NOMO-1 treated with DMSO at 0.1 percent for 48 hours (cell line): ENCODE measurements around the gene DOK7.

Experiments
- DNase-seq: peaks from one replicate; lab custom pipeline; 2025; ENCODE audit not compliant: unreplicated experiment; lab: John Stamatoyannopoulos, UW

DOK7 gene

DNA sequence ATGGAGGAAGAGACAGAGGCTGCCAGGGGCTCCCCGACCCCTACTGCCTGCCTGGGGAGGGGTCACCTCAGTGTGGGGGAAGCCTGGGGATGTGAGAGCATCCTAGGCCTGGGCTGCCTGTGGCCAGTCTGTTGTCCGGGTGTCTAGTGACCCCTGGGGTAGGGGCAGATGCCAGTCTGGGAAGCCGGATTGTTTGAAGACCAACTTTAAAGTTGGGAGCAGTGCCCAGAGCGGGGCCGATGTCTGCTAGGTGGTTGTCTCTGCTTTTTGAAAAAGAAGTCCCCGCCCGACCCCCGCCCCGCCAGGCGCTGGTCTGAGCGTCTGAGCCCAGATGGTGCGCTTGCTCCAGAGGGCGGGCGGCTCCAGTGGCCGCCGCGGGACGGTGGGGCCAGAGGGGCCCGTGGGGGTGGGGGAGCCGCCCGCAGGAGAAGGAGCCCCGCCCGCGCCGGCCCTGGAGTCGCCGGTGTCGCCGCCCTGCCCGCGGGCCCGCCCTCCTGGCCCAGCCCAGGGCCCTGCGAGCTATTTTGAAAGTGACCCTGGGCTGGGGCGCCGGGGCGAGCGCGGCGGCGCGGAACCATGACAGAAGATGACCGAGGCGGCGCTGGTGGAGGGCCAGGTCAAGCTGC lies at the start of gene DOK7:
TSS of gene DOK7 (plus strand) at position 517 of the 626 bp plus-strand sequence. CDS start at position 587, 70 bp downstream.
- no peak for DNase-seq

- DNase-seq, result no peak
Observed at GRCh38 chr4:3413675-3414420, 49.3 kb upstream of the DOK7 start.

DNA sequence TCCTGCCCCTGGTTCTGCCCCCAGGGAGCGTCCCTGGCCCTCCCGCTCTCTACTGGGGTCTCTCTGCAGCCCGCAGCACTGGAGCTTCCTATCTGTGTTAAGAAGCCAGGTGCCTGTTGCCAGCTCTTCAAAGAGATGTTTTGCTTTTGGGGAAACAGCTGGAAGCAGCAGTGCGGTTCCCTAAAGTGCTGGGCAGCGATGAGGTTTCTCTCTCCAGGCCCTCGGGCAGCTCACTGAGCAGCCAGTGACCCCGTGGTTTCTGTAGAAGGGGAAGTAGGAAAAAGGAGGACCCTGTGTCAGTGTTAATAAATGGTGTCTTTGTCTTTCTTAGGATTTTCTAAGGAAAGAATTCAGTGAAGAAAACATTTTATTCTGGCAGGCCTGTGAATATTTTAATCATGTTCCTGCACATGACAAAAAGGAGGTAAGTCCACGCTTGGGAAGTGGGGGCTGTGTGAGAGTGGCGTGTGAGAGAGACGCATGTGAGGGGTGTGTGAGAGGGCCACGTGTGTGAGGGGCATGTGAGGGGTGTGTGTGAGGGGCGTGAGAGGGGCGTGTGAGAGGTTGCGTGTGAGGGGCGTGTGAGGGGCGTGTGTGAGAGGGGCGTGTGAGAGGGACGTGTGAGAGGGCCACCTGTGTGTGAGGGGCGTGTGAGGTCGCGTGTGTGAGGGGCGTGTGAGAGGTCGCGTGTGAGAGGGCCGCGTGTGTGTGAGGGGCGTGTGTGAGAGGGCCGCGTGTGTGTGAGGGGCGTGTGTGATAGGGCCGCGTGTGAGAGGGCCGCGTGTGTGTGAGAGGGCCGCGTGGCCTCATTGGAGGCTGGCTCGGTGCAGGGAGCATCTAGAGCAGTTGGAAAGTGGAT lies 48.5 kb upstream of the DOK7 start:
- peak; percentile 49 for DNase-seq

- DNase-seq, result no peak
Observed at GRCh38 chr4:3415471-3416141, 47.5 kb upstream of the DOK7 start.

DNA sequence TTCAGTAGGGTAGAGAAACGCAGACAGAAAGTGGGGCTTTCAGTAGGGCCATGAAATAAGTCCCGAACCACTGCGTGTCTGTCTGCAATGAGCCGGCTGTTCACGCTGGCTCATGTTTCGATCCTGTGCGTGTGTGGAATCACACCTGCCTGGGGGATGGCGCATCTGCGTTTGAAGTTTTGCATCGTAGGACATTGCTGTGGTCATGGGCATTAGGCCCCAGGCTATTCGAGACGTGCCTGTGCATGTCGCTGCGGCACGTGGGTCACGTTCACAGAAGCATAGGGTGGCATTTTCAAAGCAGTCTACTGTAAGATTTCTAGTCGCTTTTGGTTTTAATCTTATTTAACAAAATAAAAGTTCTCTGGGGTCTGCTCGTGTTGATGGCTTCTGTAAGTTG lies 46.8 kb upstream of the DOK7 start:
- DNase-seq, result no peak

GRCh38 chr4:3416821-3417221 lies 46.3 kb upstream of the DOK7 start:
- DNase-seq, result no peak

DNA sequence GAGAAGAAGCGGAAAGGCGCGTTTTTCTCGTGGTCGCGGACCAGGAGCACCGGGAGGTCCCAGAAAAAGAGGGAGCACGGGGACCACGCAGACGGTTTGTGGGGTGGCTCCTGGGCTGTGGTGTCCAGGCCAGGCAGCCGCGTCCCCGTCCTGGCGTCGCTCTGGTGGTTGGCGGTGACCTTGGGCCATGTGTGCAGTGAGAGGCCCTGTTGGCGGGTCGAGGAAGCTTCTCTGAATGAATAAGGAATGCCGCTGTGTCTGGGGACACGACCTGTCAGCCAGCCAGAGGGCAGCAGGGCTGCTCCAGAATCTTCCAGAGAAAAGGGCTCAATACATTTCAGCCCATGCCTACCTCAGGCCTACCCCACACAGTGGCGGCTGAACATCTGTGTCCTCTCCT lies 45.7 kb upstream of the DOK7 start:
- DNase-seq, result no peak

DNA sequence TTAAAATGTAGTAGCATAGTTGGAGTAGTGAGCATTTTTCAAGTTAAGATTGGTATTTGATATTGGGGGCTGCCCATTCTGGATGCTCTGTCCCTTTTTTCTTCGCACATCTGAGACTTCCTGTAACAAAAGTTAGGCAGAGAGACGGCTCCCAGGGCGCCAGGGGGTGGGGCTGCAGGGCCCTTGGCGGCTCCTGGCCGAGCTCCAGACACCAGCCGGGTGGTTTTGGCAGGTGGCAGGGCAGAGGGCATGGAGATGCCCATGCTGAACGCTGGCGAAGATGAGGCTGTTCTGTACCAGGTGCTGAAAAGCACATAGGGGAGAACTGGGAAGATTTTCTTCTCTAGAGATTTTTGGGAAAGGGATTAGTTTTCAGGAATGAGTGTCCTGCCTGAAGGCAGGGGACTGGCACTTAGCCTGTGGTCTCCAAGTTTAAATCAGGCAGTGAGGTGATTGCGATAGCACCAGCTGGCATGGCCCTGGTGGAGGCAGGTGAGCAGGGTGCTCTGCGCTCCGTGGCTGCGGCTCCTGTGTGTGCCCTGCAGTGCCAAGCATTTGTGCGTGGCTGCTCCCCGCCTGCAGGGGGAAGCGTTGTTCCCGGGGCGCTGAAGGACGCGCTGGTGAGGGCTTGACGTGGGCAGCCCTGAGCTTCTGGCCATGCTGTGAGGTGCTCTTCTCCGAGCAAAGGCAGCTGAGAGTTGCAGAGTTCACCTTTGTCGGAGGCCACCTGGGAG lies 44.9 kb upstream of the DOK7 start:
- no peak for DNase-seq

GRCh38 chr4:3419836-3420605 lies 43.1 kb upstream of the DOK7 start:
- DNase-seq, result no peak

DNA sequence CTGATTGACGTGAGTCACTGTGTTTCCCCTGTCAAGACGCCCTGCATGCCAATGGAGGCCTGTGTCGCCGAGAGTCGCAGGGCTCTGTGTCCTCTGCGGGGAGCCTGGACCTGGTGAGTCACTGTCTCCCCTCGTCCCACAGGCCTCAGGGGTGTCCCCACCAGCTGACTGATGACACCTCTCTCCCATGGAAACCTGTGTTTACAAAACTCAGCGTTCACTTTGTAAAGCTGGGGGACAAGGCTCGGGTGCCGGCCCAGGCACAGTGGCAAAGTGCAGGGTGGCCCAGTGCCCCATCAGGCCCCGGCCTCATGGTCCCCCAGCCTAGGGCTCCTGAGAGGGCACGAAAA lies 42.5 kb upstream of the DOK7 start:
- DNase-seq, result no peak

- DNase-seq, result no peak
Observed at GRCh38 chr4:3420956-3421355, 42.1 kb upstream of the DOK7 start.

DNA sequence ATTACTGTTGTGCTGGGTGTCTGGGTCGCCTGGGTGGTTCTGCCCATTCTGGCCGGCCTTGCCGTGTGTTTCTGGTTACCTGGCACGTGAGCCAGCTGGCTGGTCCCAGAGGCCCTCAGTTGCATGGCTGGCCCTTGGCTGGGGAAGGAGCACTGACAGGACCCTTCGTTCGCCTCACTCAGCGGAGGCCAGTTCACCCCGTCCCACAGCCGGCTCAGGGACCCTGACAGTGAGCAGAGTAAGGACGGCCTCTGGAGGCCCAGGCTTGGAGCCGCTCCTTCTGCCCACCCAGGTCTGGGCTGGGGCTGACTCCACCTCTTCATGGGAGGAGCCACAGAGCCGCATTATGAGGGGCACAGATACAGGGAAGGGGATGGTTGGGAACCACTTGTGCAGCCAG lies 41.6 kb upstream of the DOK7 start:
- DNase-seq, result no peak

DNA sequence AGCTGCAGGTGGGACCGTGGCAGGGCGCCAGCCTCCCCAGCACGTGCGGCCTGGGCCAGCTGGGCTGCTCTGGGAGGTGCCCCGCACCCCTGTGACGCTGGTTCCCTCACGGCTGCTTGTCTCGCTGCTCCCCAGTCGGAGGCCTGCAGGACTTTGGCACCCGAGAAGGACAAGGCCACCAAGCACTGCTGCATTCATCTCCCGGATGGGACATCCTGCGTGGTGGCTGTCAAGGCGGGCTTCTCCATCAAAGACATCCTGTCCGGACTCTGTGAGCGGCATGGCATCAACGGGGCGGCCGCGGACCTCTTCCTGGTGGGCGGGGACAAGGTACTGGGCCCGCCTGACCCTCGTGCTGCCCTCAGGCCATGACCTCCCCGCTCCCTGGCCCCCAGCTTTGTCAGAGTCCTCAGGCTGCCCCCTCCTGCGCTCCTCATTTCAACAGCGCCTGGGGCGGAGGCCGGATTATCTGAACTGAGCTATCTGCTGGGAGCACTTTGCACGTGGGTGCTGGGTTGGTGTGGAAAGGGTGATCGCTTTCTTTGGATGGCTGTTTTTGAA lies 40.8 kb upstream of the DOK7 start:
- DNase-seq, result no peak

- no peak for DNase-seq
Observed at GRCh38 chr4:3422808-3423297, 40.3 kb upstream of the DOK7 start.

DNA sequence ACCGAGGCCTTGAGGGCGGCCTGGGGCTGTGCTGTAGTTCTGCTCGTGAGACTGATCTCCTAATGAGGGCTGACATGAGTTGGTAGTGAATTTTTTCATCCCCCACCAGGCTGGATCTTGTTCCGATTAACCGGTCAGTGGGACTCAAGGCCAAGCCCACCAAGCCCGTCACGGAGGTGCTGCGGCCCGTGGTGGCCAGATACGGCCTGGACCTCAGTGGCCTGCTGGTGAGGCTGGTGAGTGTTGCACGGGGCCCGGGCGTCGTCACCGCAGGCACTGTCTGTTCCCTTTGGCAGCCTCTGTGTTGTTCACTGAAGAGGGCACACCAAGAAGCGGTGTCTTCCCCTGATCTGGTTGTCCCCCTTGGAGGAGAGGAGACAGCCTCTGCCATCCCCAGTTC lies 39.7 kb upstream of the DOK7 start:
- DNase-seq, result no peak

DNA sequence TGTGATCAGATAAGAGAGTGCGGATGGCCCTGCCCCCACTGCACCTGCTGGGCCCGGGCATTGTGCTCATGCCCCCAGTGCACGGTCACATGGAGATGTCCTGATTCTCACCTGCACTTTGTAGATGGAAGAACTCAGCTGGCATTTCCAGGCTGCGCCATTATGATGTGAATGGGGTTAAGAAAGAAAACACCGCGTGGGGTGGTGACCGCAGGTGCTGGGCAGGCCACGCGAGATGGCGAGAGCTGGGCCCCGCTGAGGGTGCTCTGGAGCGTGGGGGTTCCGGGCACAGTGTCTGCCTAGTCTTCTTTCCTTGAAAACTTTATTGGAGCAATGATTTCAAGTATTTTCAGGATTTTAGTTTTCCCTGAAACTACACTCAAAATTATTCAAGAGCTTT lies 39.2 kb upstream of the DOK7 start:
- DNase-seq, result no peak

GRCh38 chr4:3424522-3425095 lies 38.5 kb upstream of the DOK7 start:
- no peak for DNase-seq

- DNase-seq, result no peak
Observed at GRCh38 chr4:3426465-3427133, 36.5 kb upstream of the DOK7 start.

DNA sequence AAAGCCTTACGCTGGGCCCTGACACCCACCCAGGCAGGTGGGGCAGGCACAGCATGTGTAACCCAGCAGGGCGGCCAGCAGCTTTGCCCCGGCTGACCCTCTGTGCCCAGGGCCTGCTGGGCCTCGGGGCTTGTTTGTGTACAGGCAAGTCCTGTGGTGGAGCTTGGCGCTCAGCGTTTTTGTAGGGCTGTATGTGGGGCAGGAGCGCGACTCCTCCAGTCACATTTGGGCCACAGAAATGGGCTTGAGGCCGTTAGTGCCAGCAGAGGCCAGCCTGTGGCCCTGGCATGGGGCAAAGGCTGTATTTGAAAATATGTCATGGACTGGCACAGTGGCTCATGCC lies 36.0 kb upstream of the DOK7 start:
- no peak for DNase-seq
